B cell (primary cell): Measurements from ENCODE around the gene TTC28. TPM values are rescaled to one million over a fixed set of nuclear protein-coding genes. Genes with fewer than 3 reads are reported as not detected.

Source experiments
- ATAC-seq: fragments of 200-7000 bp; cut with Tn5 transposase; one replicate; pipeline ENCODE4 v1.10.0; 2021; ENCODE audit warnings: low read depth, mild to moderate bottlenecking, moderate number of reproducible peaks, moderate library complexity
- CTCF ChIA-PET: fragments of 350-600 bp; sonication (Branson Sonifier 250); formaldehyde crosslinking; loops from one replicate; lab custom pipeline; 2021; ENCODE audit warnings: antibody characterized with exemption, inconsistent platforms; lab: Charles Lee
- POLR2A ChIA-PET: fragments of 350-600 bp; sonication (Branson Sonifier 250); formaldehyde crosslinking; loops from one replicate; lab custom pipeline; 2021; ENCODE audit warnings: antibody characterized with exemption; lab: Charles Lee
- DNase-seq: peaks from one replicate; pipeline ENCODE4 v3.0.0; 2013
- H2AFZ ChIP-seq: 2 replicates; pipeline ENCODE4 v1.6.1; 2012; ENCODE audit warnings: mild to moderate bottlenecking, low read depth, low read length; ENCODE audit not compliant: insufficient read depth, poor library complexity, severe bottlenecking
- H3K27ac ChIP-seq, 2 donors: 1 replicate in 1 of 2; 2 replicates in 1 of 2; pipeline ENCODE4 v1.5.1; 2012 to 2013; ENCODE audit warnings: low read length in 2 of 2, mild to moderate bottlenecking in 2 of 2, moderate library complexity in 1 of 2
- H3K27me3 ChIP-seq, 4 experiments: fragments of 200-600 bp in 1 of 4; sonication (generic) in 1 of 4; replicated peaks in 1 of 4; 1 replicate in 2 of 4; 2 replicates in 2 of 4; pipeline versions ENCODE4 v1.6.1 to v1.7.0; 2013 to 2016; ENCODE audit warnings: low read length in 3 of 4, mild to moderate bottlenecking in 2 of 4, mixed read lengths in 1 of 4, moderate library complexity in 1 of 4; ENCODE audit not compliant: insufficient read depth in 4 of 4, control insufficient read depth in 3 of 4; ENCODE audit errors: control extremely low read depth in 1 of 4
- H3K36me3 ChIP-seq, 2 experiments: replicated peaks in 1 of 2; 1 replicate in 1 of 2; 2 replicates in 1 of 2; pipeline versions ENCODE4 v1.6.1 to v1.7.1; 2013; ENCODE audit warnings: low read length in 1 of 2; ENCODE audit not compliant: insufficient read depth in 2 of 2, control insufficient read depth in 1 of 2; ENCODE audit errors: control extremely low read depth in 1 of 2, extremely low read depth in 1 of 2
- H3K4me1 ChIP-seq, 2 donors: fragments of 200-600 bp in 1 of 2; sonication (generic) in 1 of 2; 1 replicate in 1 of 2; 2 replicates in 1 of 2; pipeline versions ENCODE4 v1.5.1 to v1.6.1; 2013 to 2017; ENCODE audit warnings: low read length in 2 of 2; ENCODE audit not compliant: control insufficient read depth in 2 of 2, insufficient read depth in 2 of 2
- H3K4me2 ChIP-seq: replicated peaks from 2 replicates; pipeline ENCODE3; 2012; ENCODE audit warnings: mild to moderate bottlenecking, low read depth, low read length; ENCODE audit not compliant: poor library complexity, severe bottlenecking
- H3K4me3 ChIP-seq, 5 experiments: fragments of 200-600 bp in 1 of 5; sonication (generic) in 1 of 5; 1 replicate in 3 of 5; 2 replicates in 2 of 5; pipeline versions ENCODE4 v1.5.1 to v1.7.0; 2011 to 2016; ENCODE audit warnings: low read length in 4 of 5, mild to moderate bottlenecking in 4 of 5, low read depth in 2 of 5, control low read depth in 1 of 5, moderate library complexity in 1 of 5; ENCODE audit not compliant: insufficient read depth in 1 of 5; ENCODE audit errors: control extremely low read depth in 1 of 5, extremely low read depth in 1 of 5
- H3K79me2 ChIP-seq: fragments of 200-600 bp; sonication (generic); one replicate; pipeline ENCODE4 v1.6.0; 2016; ENCODE audit warnings: low read length; ENCODE audit not compliant: control insufficient read depth, insufficient read depth
- H3K9ac ChIP-seq: fragments of 200-600 bp; sonication (generic); 2 replicates; pipeline ENCODE4 v1.6.1; 2017; ENCODE audit warnings: mild to moderate bottlenecking, low read length, moderate library complexity
- H3K9me3 ChIP-seq, 3 donors: one replicate each; pipeline versions ENCODE4 v1.6.1 to v1.7.1; 2013; ENCODE audit warnings: low read length in 2 of 3; ENCODE audit not compliant: control insufficient read depth in 2 of 3, insufficient read depth in 1 of 3; ENCODE audit errors: control extremely low read depth in 1 of 3
- H4K20me1 ChIP-seq: 2 replicates; pipeline ENCODE4 v1.6.0; 2012; ENCODE audit warnings: mild to moderate bottlenecking, low read length; ENCODE audit not compliant: insufficient read depth, control insufficient read depth, poor library complexity, severe bottlenecking
- H3K27ac Mint-ChIP-seq: one replicate; pipeline ENCODE4 v1.8.0; 2021; ENCODE audit warnings: mixed read lengths
- H3K27me3 Mint-ChIP-seq: one replicate; pipeline ENCODE4 v1.8.0; 2021; ENCODE audit warnings: mixed read lengths
- H3K4me1 Mint-ChIP-seq: one replicate; pipeline ENCODE4 v1.8.0; 2021; ENCODE audit warnings: mixed read lengths
- H3K4me3 Mint-ChIP-seq: one replicate; pipeline ENCODE4 v1.8.0; 2021; ENCODE audit warnings: mixed read lengths
- H3K9me3 Mint-ChIP-seq: one replicate; pipeline ENCODE4 v1.8.0; 2022; ENCODE audit warnings: mixed read lengths; ENCODE audit not compliant: insufficient read depth
- CTCF ChIP-seq: fragments of 200-600 bp; IDR thresholded peaks from one replicate; pipeline ENCODE4 v1.8.0; 2022; ENCODE audit warnings: antibody characterized with exemption, mild to moderate bottlenecking
- EZH2 ChIP-seq: IDR thresholded peaks from 2 replicates; pipeline ENCODE4 v1.6.1; 2012; ENCODE audit warnings: borderline replicate concordance, low read depth, mild to moderate bottlenecking, moderate library complexity, low read length; ENCODE audit not compliant: insufficient read depth, poor library complexity, severe bottlenecking
- WGBS: methylation state at CpG from one replicate; pipeline ENCODE4 v1.1.5; 2013; ENCODE audit warnings: missing lambda C conversion rate; ENCODE audit not compliant: insufficient coverage; 5-methylcytosine and 5-hydroxymethylcytosine counted together
- intact Hi-C: fragments of 100-400 bp; cut with micrococcal nuclease; formaldehyde crosslinking; loops from one replicate; pipeline ENCODE4 v1.10.0; 2022
- polyA plus RNA-seq: library from polyadenylated mRNA; depleted of rRNA; stranded (reverse); fragments of >200 nt; gene quantifications from 2 replicates; pipeline ENCODE4 v1.2.3, GENCODE V29; 2012
- total RNA-seq, 2 donors: library from RNA; stranded (reverse); fragments of 120-200 nt in 1 of 2; gene quantifications; 1 replicate in 1 of 2; 2 replicates in 1 of 2; pipeline versions ENCODE4 v1.2.3 to v1.2.4, GENCODE V29; 2013 to 2022

Gene TTC28
- total and polyA plus RNA-seq, 2 donors (not counting 1 experiment from before 2014, with no cell fraction given) = 4.5 to 7.3 TPM

DNA sequence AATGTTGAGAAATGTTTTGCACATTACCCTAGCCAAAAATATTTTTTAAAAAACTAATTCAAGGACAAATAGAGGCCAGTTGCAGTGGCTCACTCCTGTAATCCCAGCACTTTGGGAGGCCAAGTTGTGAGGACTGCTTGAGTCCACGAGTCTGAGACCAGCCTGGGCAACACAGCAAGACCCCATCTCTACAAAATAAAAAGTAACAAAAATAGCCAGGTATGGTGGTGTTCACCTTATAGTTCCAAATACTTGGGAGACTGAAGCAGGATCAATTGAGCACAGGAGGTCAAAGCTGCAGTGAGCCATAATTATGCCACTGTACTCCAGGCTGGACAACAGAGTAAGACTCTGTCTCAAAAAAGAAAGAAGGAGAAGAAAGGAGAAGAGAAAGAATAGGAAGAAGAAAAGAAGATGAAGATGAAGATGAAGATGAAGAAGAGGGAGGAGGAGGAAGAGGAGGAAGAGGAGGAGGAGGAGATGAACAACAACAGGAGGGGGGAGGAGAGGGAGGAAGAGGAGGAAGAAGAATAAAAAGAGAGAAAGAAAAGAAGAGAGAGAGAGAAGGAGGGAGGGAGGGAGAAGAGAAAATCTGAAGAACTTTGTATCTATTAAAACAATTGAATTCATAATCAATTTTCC lies 136.5 kb downstream of the TTC28 start:
- no peaks in the 10 kb centered on the region for H3K36me3 ChIP-seq
- ChIA-PET CTCF (no interaction called here), POLR2A (no interaction called here)
- no peak overlapping the region for H3K4me3 ChIP-seq
- H3K4me1 ChIP-seq = no peaks in the 10 kb centered on the region
- no peak overlapping the region for H3K27ac Mint-ChIP-seq
- TF ChIP-seq CTCF (peak; percentile 17), EZH2 (no peak)
- no peak overlapping the region for H3K4me3 Mint-ChIP-seq
- intact Hi-C loops = no loop called here
- no peaks in the 10 kb centered on the region for H3K9me3 Mint-ChIP-seq
- no peaks in the 10 kb centered on the region for H3K27me3 Mint-ChIP-seq
- ATAC-seq = no peak
- DNase-seq = no peak
- H3K4me2 ChIP-seq = no peak overlapping the region
- H3K9ac ChIP-seq = no peak overlapping the region
- H3K4me1 Mint-ChIP-seq = no peaks in the 10 kb centered on the region
- H2AFZ ChIP-seq = no peak overlapping the region
- no peak overlapping the region for H3K27ac ChIP-seq
- H3K27me3 ChIP-seq = no peaks in the 10 kb centered on the region
- H3K9me3 ChIP-seq = peaks cover 0 to 2% (median 2%) of the 10 kb centered on the region in 3 donors
- no peaks in the 10 kb centered on the region for H4K20me1 ChIP-seq
- H3K79me2 ChIP-seq = no peaks in the 10 kb centered on the region
- no CpG with 5 or more reads among the region's 1 CpG for WGBS

DNA sequence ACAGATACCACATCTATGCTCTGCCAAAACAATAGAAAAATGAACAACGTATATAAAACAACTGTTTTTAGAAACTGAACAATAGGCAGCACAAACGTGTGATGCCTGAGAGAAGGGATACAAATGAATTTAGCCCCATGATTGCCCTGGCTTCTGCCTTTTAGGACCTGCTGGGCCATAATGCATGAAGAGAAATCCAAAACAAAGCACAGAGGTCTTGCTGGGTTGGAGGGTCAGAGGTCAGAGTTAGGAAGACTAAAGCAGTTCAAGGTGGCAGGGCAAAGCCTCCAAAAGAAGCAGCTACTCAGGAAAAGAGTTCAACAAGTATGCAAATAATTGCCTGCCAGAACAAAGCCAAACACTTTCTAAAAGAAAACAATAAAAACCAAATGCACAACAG lies 138.5 kb downstream of the TTC28 start:
- Mint-ChIP-seq H3K27ac (no peak overlapping the region), H3K9me3 (no peaks in the 10 kb centered on the region), H3K4me1 (no peaks in the 10 kb centered on the region), H3K27me3 (no peaks in the 10 kb centered on the region), H3K4me3 (no peak overlapping the region)
- H3K9ac ChIP-seq = no peak overlapping the region
- H3K27ac ChIP-seq = no peak overlapping the region
- H3K79me2 ChIP-seq = no peaks in the 10 kb centered on the region
- no peak overlapping the region for H3K4me2 ChIP-seq
- 75% methylated on average over 1 of the region's 2 CpGs for WGBS
- H4K20me1 ChIP-seq = no peaks in the 10 kb centered on the region
- intact Hi-C loops = no loop called here
- no peak overlapping the region for H2AFZ ChIP-seq
- no peak for ATAC-seq
- H3K27me3 ChIP-seq = no peaks in the 10 kb centered on the region
- H3K9me3 ChIP-seq = peaks cover 0 to 2% (median 2%) of the 10 kb centered on the region in 3 donors
- no peak for DNase-seq
- no peak overlapping the region for H3K4me3 ChIP-seq
- H3K36me3 ChIP-seq = no peaks in the 10 kb centered on the region
- no peaks in the 10 kb centered on the region for H3K4me1 ChIP-seq
- TF ChIP-seq CTCF = no peak
- ChIA-PET POLR2A (no interaction called here), CTCF (no interaction called here)
